HFF-Myc (cell line): ENCODE measurements around the gene ZNF547.

Experiments used
- DNase-seq: peaks from one replicate; pipeline ENCODE4 v3.0.0-alpha.2; 2011; ENCODE audit warnings: low read depth; ENCODE audit errors: extremely low read depth
- H3K4me3 ChIP-seq: replicated peaks from 2 replicates; pipeline ENCODE4 v1.5.1; 2011; ENCODE audit warnings: low read depth, mild to moderate bottlenecking, control low read depth, low read length
- TF ChIP-seq, protein P1 (sequence below): IDR thresholded peaks from 2 replicates; pipeline ENCODE4 v1.5.1; 2012; ENCODE audit warnings: mild to moderate bottlenecking, low read depth, low read length, control low read depth; ENCODE audit errors: missing control alignments

ZNF547 gene

DNA sequence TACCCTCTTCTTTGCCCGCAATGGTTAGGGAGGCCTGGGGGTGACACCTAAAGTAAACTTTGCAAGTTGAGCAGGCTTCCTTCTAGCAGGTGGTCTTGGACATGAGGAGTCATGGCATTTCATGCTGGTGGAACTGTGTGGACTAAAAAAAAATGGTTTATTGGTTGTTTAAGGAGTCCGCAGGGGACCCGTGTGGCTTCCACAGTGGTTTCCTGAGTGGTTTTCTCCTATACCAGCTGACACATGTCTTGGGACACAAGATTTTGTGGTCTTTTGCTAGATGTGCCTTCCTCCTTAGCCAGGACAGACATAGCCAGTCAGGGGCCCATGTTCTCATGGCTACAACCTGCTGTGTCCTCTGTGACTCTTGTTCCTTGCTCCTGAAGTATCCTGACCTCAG is 41.6 kb upstream of the ZNF547 start:
- DNase-seq, result no peak
- TF ChIP-seq, protein P1, sequence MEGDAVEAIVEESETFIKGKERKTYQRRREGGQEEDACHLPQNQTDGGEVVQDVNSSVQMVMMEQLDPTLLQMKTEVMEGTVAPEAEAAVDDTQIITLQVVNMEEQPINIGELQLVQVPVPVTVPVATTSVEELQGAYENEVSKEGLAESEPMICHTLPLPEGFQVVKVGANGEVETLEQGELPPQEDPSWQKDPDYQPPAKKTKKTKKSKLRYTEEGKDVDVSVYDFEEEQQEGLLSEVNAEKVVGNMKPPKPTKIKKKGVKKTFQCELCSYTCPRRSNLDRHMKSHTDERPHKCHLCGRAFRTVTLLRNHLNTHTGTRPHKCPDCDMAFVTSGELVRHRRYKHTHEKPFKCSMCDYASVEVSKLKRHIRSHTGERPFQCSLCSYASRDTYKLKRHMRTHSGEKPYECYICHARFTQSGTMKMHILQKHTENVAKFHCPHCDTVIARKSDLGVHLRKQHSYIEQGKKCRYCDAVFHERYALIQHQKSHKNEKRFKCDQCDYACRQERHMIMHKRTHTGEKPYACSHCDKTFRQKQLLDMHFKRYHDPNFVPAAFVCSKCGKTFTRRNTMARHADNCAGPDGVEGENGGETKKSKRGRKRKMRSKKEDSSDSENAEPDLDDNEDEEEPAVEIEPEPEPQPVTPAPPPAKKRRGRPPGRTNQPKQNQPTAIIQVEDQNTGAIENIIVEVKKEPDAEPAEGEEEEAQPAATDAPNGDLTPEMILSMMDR, result no peak
- H3K4me3 ChIP-seq, result peak overlapping the region; percentile 70

- no peak overlapping the region for H3K4me3 ChIP-seq
- TF ChIP-seq, protein P1, result no peak
- DNase-seq, result no peak
Measured at GRCh38 chr19:57324992-57325391, 38.4 kb upstream of the ZNF547 start.

DNA sequence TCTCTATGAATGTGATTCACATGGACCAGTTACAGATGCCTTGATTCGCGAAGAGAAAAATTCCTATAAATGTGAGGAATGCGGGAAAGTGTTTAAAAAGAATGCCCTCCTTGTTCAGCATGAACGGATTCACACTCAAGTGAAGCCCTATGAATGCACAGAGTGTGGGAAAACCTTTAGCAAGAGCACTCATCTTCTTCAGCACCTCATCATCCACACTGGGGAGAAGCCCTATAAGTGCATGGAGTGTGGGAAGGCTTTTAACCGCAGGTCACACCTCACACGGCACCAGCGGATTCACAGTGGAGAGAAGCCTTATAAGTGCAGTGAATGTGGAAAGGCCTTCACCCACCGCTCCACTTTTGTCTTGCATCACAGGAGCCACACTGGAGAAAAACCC is 35.4 kb upstream of the ZNF547 start:
- DNase-seq, result no peak
- no peak overlapping the region for H3K4me3 ChIP-seq
- TF ChIP-seq, protein P1, result no peak

GRCh38 chr19:57334191-57334590 is 29.2 kb upstream of the ZNF547 start:
- TF ChIP-seq, protein P1, result no peak
- no peak overlapping the region for H3K4me3 ChIP-seq
- DNase-seq, result no peak

GRCh38 chr19:57338877-57339276 is 24.5 kb upstream of the ZNF547 start:
- TF ChIP-seq, protein P1, result no peak
- DNase-seq, result no peak
- no peak overlapping the region for H3K4me3 ChIP-seq

GRCh38 chr19:57342582-57342981 is 20.8 kb upstream of the ZNF547 start:
- no peak overlapping the region for H3K4me3 ChIP-seq
- TF ChIP-seq, protein P1, result no peak
- DNase-seq, result no peak

DNA sequence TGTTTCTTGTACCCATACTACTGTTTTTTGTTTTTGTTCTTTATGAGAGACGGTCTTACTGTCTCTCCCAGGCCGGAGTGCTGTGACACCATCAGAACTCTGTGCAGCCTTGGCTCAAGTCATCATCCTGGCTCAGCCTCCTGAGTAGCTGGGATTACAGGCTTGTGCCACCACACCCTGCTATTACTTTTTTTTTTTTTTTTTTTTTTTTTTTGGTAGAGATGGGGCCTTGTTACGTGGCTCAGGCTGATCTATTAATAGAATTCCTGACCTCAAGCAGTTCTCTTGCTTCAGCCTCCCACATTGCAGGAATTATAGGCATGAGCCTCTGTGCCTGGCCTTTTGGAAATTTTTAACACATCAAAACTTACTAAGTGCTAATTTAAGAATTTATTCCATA is 15.2 kb upstream of the ZNF547 start:
- H3K4me3 ChIP-seq, result no peak overlapping the region
- DNase-seq, result no peak
- TF ChIP-seq, protein P1, result no peak
